HG03025 (cell line): ENCODE measurements around the gene CCDC87.
"Not testable (repeated sequence)": the region's sequence is repeated elsewhere in the genome, so short reads cannot be mapped to it uniquely, and the experiment has no call there.

Experiments used
- ATAC-seq: cut with Tn5 transposase; IDR thresholded peaks from one replicate; pipeline ENCODE4 v1.9.1; 2021; ENCODE audit warnings: mild to moderate bottlenecking, moderate library complexity; ENCODE audit not compliant: unreplicated experiment, low FRiP score

Gene CCDC87

GRCh38 chr11:66585447-66585846, 7.4 kb downstream of the CCDC87 start:
- ATAC-seq = not testable (repeated sequence)

- ATAC-seq = not testable (repeated sequence)
Observed at GRCh38 chr11:66582565-66583147, 10.2 kb downstream of the CCDC87 start.

GRCh38 chr11:66581261-66581660, 11.6 kb downstream of the CCDC87 start:
- ATAC-seq = no peak

- no peak for ATAC-seq
Observed at GRCh38 chr11:66580803-66581202, 12.1 kb downstream of the CCDC87 start.

- no peak for ATAC-seq
Observed at GRCh38 chr11:66579017-66579606, 13.8 kb downstream of the CCDC87 start.

- ATAC-seq = no peak
Observed at GRCh38 chr11:66570850-66571180, 22.0 kb downstream of the CCDC87 start.

- no peak for ATAC-seq
Observed at GRCh38 chr11:66570079-66570849, 22.6 kb downstream of the CCDC87 start.

- no peak for ATAC-seq
Observed at GRCh38 chr11:66569076-66569475, 23.8 kb downstream of the CCDC87 start.

GRCh38 chr11:66568124-66568916, 24.5 kb downstream of the CCDC87 start, which contains the start of gene CTSF:
Gene CTSF (minus strand): TSS chr11:66568606. CDS start chr11:66568486, 120 bp downstream.
- ATAC-seq = no peak

GRCh38 chr11:66567787-66568123, 25.1 kb downstream of the CCDC87 start:
- no peak for ATAC-seq

- no peak for ATAC-seq
Observed at GRCh38 chr11:66566221-66566620, 26.6 kb downstream of the CCDC87 start.

GRCh38 chr11:66564984-66565383, 27.9 kb downstream of the CCDC87 start:
- no peak for ATAC-seq

- ATAC-seq = no peak
Observed at GRCh38 chr11:66564538-66564937, 28.3 kb downstream of the CCDC87 start.

GRCh38 chr11:66563832-66564231, 29.0 kb downstream of the CCDC87 start:
- no peak for ATAC-seq

- ATAC-seq = no peak
Observed at GRCh38 chr11:66562907-66563583, 29.8 kb downstream of the CCDC87 start.

- ATAC-seq = no peak
Observed at GRCh38 chr11:66562275-66562674, 30.6 kb downstream of the CCDC87 start.

- ATAC-seq = no peak
Observed at GRCh38 chr11:66561975-66562248, 31.0 kb downstream of the CCDC87 start.

GRCh38 chr11:66561178-66561974, 31.5 kb downstream of the CCDC87 start:
- no peak for ATAC-seq

GRCh38 chr11:66559866-66560676, 32.8 kb downstream of the CCDC87 start:
- no peak for ATAC-seq
